Dedifferentiated amniotic fluid mesenchymal stem cell (primary cell): Measurements from ENCODE around the gene PRR5.
"Not testable (repeated sequence)": the region's sequence is repeated elsewhere in the genome, so short reads cannot be mapped to it uniquely, and the experiment has no call there.

ENCODE experiments used
- DNase-seq: peaks from one replicate; pipeline ENCODE4 v3.0.0-alpha.2; 2016; ENCODE audit errors: extremely low spot score

PRR5 gene

GRCh38 chr22:44701824-44702478, at the start of gene PRR5:
Gene PRR5 (plus strand): TSS chr22:44702204. CDS start chr22:44702475, 271 bp downstream.
- DNase-seq, result peak; percentile 71

- not testable (repeated sequence) for DNase-seq
Measured at GRCh38 chr22:44652866-44653265, 49.1 kb upstream of the PRR5 start.

- DNase-seq, result peak; percentile 36
Measured at GRCh38 chr22:44658311-44658953, 43.6 kb upstream of the PRR5 start.

- DNase-seq, result no peak
Measured at GRCh38 chr22:44659140-44659539, 42.9 kb upstream of the PRR5 start.

- no peak for DNase-seq
Measured at GRCh38 chr22:44660051-44660830, 41.8 kb upstream of the PRR5 start.

GRCh38 chr22:44661070-44661469, 40.9 kb upstream of the PRR5 start:
- DNase-seq, result no peak

GRCh38 chr22:44661659-44662569, 40.1 kb upstream of the PRR5 start:
- DNase-seq, result no peak

GRCh38 chr22:44663256-44663999, 38.6 kb upstream of the PRR5 start:
- no peak for DNase-seq

GRCh38 chr22:44664149-44664548, 37.9 kb upstream of the PRR5 start:
- no peak for DNase-seq

GRCh38 chr22:44665115-44665514, 36.9 kb upstream of the PRR5 start:
- DNase-seq, result no peak

GRCh38 chr22:44666207-44666585, 35.8 kb upstream of the PRR5 start:
- no peak for DNase-seq

GRCh38 chr22:44667276-44667675, 34.7 kb upstream of the PRR5 start:
- DNase-seq, result no peak

- no peak for DNase-seq
Measured at GRCh38 chr22:44667829-44668189, 34.2 kb upstream of the PRR5 start.

GRCh38 chr22:44668190-44668885, 33.7 kb upstream of the PRR5 start:
- no peak for DNase-seq

GRCh38 chr22:44668886-44669521, 33.0 kb upstream of the PRR5 start:
- no peak for DNase-seq

- DNase-seq, result no peak
Measured at GRCh38 chr22:44669561-44669976, 32.4 kb upstream of the PRR5 start.

GRCh38 chr22:44670220-44670988, 31.6 kb upstream of the PRR5 start:
- DNase-seq, result no peak

GRCh38 chr22:44671742-44672141, 30.3 kb upstream of the PRR5 start:
- DNase-seq, result no peak

GRCh38 chr22:44672632-44673031, 29.4 kb upstream of the PRR5 start:
- no peak for DNase-seq
